HepG2 (cell line): Measurements from ENCODE around the gene RTKN2. TPM values are rescaled to one million over a fixed set of nuclear protein-coding genes. Genes with fewer than 3 reads are reported as not detected.

Source experiments
- ATAC-seq: fragments of 200-7000 bp; cut with Tn5 transposase; 3 replicates; pipeline ENCODE4 v1.9.1; 2020; ENCODE audit warnings: mild to moderate bottlenecking, moderate library complexity
- BruUV-seq: library from RNA; stranded (reverse); fragments of 400-500 nt; replicated peaks from 2 replicates; lab custom pipeline; 2021; lab: Mats Ljungman, UMichigan
- CTCF ChIA-PET: fragments of 300-600 bp; formaldehyde crosslinking; extraction: SDS; loops from one replicate; lab custom pipeline; 2021; ENCODE audit warnings: low total read pairs, inconsistent platforms, low intra/inter-chr PET ratio; lab: Yijun Ruan, JAX
- POLR2A ChIA-PET: fragments of 350-600 bp; sonication (Branson Sonifier 250); formaldehyde crosslinking; loops from one replicate; lab custom pipeline; 2020; ENCODE audit warnings: antibody characterized with exemption, inconsistent platforms; lab: Yijun Ruan, JAX
- DNase-seq: peaks from one replicate; pipeline ENCODE4 v3.0.0-alpha.2; 2015; ENCODE audit warnings: low spot score
- FAIRE-seq: peaks from 3 replicates; lab custom pipeline; 2011; peaks lifted over from hg19 to GRCh38; lab: Jason Lieb, UNC
- H2AFZ ChIP-seq: one replicate; pipeline ENCODE4 v1.6.1; 2011; ENCODE audit warnings: low read length, inconsistent platforms
- H3K27ac ChIP-seq: fragments of 300-600 bp; 3 replicates; pipeline ENCODE4 v1.8.0; 2011; ENCODE audit warnings: mixed run types, mild to moderate bottlenecking, mixed read lengths, low read length, inconsistent platforms; ENCODE audit not compliant: insufficient read depth; ENCODE audit errors: extremely low read length
- H3K27me3 ChIP-seq, 2 experiments: fragments of 200-600 bp in 1 of 2; 2 replicates in 1 of 2; 3 replicates in 1 of 2; pipeline versions ENCODE4 v1.6.0 to v1.8.0; 2011; ENCODE audit warnings: low read length in 2 of 2, mild to moderate bottlenecking in 2 of 2, moderate library complexity in 2 of 2, inconsistent platforms in 1 of 2; ENCODE audit not compliant: insufficient read depth in 2 of 2, control insufficient read depth in 1 of 2
- H3K36me3 ChIP-seq, 2 experiments: fragments of 200-600 bp in 1 of 2; replicated peaks in 1 of 2; 2 replicates in 1 of 2; 3 replicates in 1 of 2; pipeline versions ENCODE4 v1.5.1 to v1.8.0; 2011; ENCODE audit warnings: low read length in 2 of 2, inconsistent platforms in 1 of 2; ENCODE audit not compliant: insufficient read depth in 2 of 2, control insufficient read depth in 1 of 2
- H3K4me1 ChIP-seq: 2 replicates; pipeline ENCODE4 v1.5.1; 2012; ENCODE audit warnings: low read length, inconsistent platforms; ENCODE audit not compliant: insufficient read depth
- H3K4me2 ChIP-seq: 2 replicates; pipeline ENCODE4 v1.6.0; 2011; ENCODE audit warnings: low read depth, low read length, inconsistent platforms
- H3K4me3 ChIP-seq, 3 experiments: fragments of 200-600 bp in 1 of 3; sonication (generic), shearing (Covaris generic) in 1 of 3; replicated peaks in 1 of 3; 2 replicates each; pipeline ENCODE4 v1.5.1; 2011 to 2016; ENCODE audit warnings: low read length in 3 of 3, inconsistent platforms in 2 of 3, low read depth in 2 of 3, mild to moderate bottlenecking in 2 of 3, control low read depth in 1 of 3, mixed read lengths in 1 of 3; ENCODE audit not compliant: insufficient read depth in 1 of 3
- H3K79me2 ChIP-seq: one replicate; pipeline ENCODE4 v1.6.1; 2011; ENCODE audit warnings: low read length, inconsistent platforms; ENCODE audit not compliant: insufficient read depth
- H3K9ac ChIP-seq: 2 replicates; pipeline ENCODE4 v1.6.0; 2011; ENCODE audit warnings: mild to moderate bottlenecking, low read depth, low read length, inconsistent platforms; ENCODE audit not compliant: insufficient read depth
- H3K9me3 ChIP-seq: 2 replicates; pipeline ENCODE4 v1.5.1; 2012; ENCODE audit warnings: mild to moderate bottlenecking, low read length
- H4K20me1 ChIP-seq: 2 replicates; pipeline ENCODE4 v1.6.0; 2011; ENCODE audit warnings: inconsistent platforms, mild to moderate bottlenecking, low read length, moderate library complexity; ENCODE audit not compliant: insufficient read depth
- ATF7-NPFF ChIP-seq: sonication (generic); formaldehyde crosslinking; IDR thresholded peaks from 2 replicates; pipeline ENCODE4 v1.8.1; 2023; ENCODE audit warnings: mild to moderate bottlenecking, low read depth, missing genetic modification reagents, moderate library complexity
- CEBPB ChIP-seq: IDR thresholded peaks from 2 replicates; pipeline ENCODE4 v1.6.1; 2011; ENCODE audit warnings: low read depth, low read length, improper control_type of control experiment, borderline replicate concordance
- MAFF ChIP-seq: IDR thresholded peaks from 2 replicates; pipeline ENCODE4 v1.6.1; 2011; ENCODE audit warnings: low read depth, low read length, improper control_type of control experiment
- MAFK ChIP-seq, 2 experiments: IDR thresholded peaks in 1 of 2; conservative IDR thresholded peaks in 1 of 2; 2 replicates each; pipeline ENCODE4 v1.6.1; 2011; ENCODE audit warnings: improper control_type of control experiment in 2 of 2, low read length in 2 of 2
- RBFOX2 ChIP-seq: fragments of 200-400 bp; formaldehyde crosslinking; IDR thresholded peaks from 2 replicates; pipeline ENCODE4 v1.6.1; 2017; ENCODE audit warnings: low read depth, mild to moderate bottlenecking, low read length
- REST ChIP-seq, 2 experiments: IDR thresholded peaks; 2 replicates each; pipeline ENCODE4 v1.6.1; 2011 to 2012; ENCODE audit warnings: low read length in 2 of 2, borderline replicate concordance in 1 of 2, low read depth in 1 of 2, mild to moderate bottlenecking in 1 of 2, moderate library complexity in 1 of 2
- ZKSCAN8 ChIP-seq: IDR thresholded peaks from 2 replicates; pipeline ENCODE4 v1.6.1; 2016; ENCODE audit warnings: borderline replicate concordance, missing genetic modification reagents, missing compliant biosample characterization
- ZNF558 ChIP-seq: sonication (generic); formaldehyde crosslinking; IDR thresholded peaks from 2 replicates; pipeline ENCODE4 v1.9.0; 2022; ENCODE audit warnings: mild to moderate bottlenecking, missing genetic modification reagents, borderline replicate concordance
- WGBS: methylation state at CpG from one replicate; pipeline ENCODE4 v1.1.6; 2017; ENCODE audit warnings: low lambda C conversion rate; 5-methylcytosine and 5-hydroxymethylcytosine counted together
- in situ Hi-C: cut with HindIII; loops from 2 replicates; pipeline ENCODE4 v1.10.0; 2017; ENCODE audit warnings: low pct_unique_long_range_greater_than_20kb; ENCODE audit not compliant: extremely low pct_ligation_motif_present
- intact Hi-C: fragments of 100-400 bp; cut with micrococcal nuclease; formaldehyde crosslinking; loops from one replicate; pipeline ENCODE4 v1.10.0; 2022; ENCODE audit not compliant: unreplicated experiment
- polyA plus RNA-seq, 8 experiments: library from polyadenylated mRNA; depleted of rRNA in 3 of 8; stranded (reverse) in 7 of 8; unstranded in 1 of 8; fragments of >200 nt; fragmentation: Illumina TruSeq in 4 of 8; extraction: Trizol in 4 of 8; gene quantifications; 2 replicates each; pipeline versions ENCODE4 v1.2.1 to v1.2.3, GENCODE V29; 2011 to 2016; ENCODE audit warnings: low read depth in 4 of 8, missing spikeins in 1 of 8, mixed read lengths in 1 of 8; ENCODE audit not compliant: insufficient read depth in 1 of 8
- total RNA-seq, 5 experiments: library from RNA; depleted of rRNA; stranded (reverse); fragments of >200 nt; fragmentation: Illumina TruSeq; extraction: Trizol; gene quantifications; 2 replicates each; pipeline ENCODE4 v1.2.3, GENCODE V29; 2016; ENCODE audit warnings: low read depth in 1 of 5

RTKN2 gene
- total and polyA plus RNA-seq, 2 of the 13 experiments (the other 11 are each of a cell fraction or from before 2014, with no cell fraction given): 2.2 to 7.0 TPM

- no peak overlapping the region for H3K4me2 ChIP-seq
- CTCF ChIA-PET: no interaction called here
- H3K4me1 ChIP-seq: peaks cover 15% of the 10 kb centered on the region
- H3K79me2 ChIP-seq: no peaks in the 10 kb centered on the region
- TF ChIP-seq ZKSCAN8 (CRISPR knock-in tag) (no peak), RBFOX2 (no peak), ZNF558 (CRISPR knock-in tag) (no peak), ATF7-NPFF (CRISPR knock-in tag) (no peak)
- 0 out of 5 replicates have a peak, but pooled peaks cover 0 to 1% of the 10 kb centered on the region in 2 experiments for H3K27me3 ChIP-seq
- no peaks in the 10 kb centered on the region for H3K9me3 ChIP-seq
- H3K36me3 ChIP-seq: no peaks in the 10 kb centered on the region
- ATAC-seq (no peak), FAIRE-seq (no peak), DNase-seq (no peak)
- WGBS: 6% methylated on average over 2 of the region's 2 CpGs
- in situ Hi-C loops (no loop called here), intact Hi-C loops (no loop called here)
- POLR2A ChIA-PET: no interaction called here
- no peak overlapping the region for H3K4me3 ChIP-seq
- no peak overlapping the region for H2AFZ ChIP-seq
- H3K9ac ChIP-seq: no peak overlapping the region
- H4K20me1 ChIP-seq: no peaks in the 10 kb centered on the region
- H3K27ac ChIP-seq: no peak overlapping the region
- BruUV-seq: no TSS peak
Measured at GRCh38 chr10:62154231-62154630, 114.4 kb downstream of the RTKN2 start.

DNA sequence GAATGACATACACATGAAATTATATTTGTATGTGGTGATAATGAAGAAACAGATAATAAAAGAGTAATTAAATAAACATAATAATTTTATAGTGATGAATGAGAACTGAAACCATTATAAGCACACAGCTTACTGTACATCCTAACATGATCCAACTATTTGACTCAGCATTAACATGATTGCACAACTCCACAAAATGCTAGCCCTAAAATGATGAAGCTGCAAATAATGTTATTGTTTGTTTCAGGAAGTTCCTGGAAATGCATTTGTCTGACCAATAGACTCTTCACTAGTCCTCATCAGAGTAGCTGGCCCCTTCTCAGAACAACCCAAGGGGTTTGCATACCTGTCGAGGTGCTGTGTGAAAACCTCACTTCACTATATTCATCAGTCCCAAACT is 115.5 kb downstream of the RTKN2 start:
- Histone ChIP-seq H3K4me1 (peaks cover 25% of the 10 kb centered on the region), H3K27ac (no peak overlapping the region), H3K4me2 (no peak overlapping the region), H3K9me3 (no peaks in the 10 kb centered on the region), H3K9ac (no peak overlapping the region), H3K4me3 (no peak overlapping the region), H2AFZ (no peak overlapping the region), H3K79me2 (no peaks in the 10 kb centered on the region), H3K27me3 (0 out of 5 replicates have a peak, but pooled peaks cover 0 to under 1% of the 10 kb centered on the region in 2 experiments), H3K36me3 (no peaks in the 10 kb centered on the region), H4K20me1 (no peaks in the 10 kb centered on the region)
- 57% methylated on average over 1 of the region's 1 CpG for WGBS
- BruUV-seq: no TSS peak
- FAIRE-seq (no peak), ATAC-seq (no peak), DNase-seq (no peak)
- POLR2A ChIA-PET: no interaction called here
- CTCF ChIA-PET: no interaction called here
- in situ Hi-C loops (no loop called here), intact Hi-C loops (no loop called here)
- peak; percentile 69 for TF ChIP-seq MAFF
- TF ChIP-seq REST (IDR thresholded peaks at IDR 0.05; ENCODE audit: borderline replicate concordance in 1 of 2, low read depth in 1 of 2, low read length in 2 of 2): no peak
- TF ChIP-seq MAFK (conservative IDR thresholded peaks at IDR 0.05 in 1 of 2, IDR thresholded peaks at IDR 0.05 in 1 of 2; ENCODE audit: low read length in 2 of 2): peak; percentile 53; a peak in 3 of 4 replicates
- TF ChIP-seq CEBPB: peak; percentile 72
